ENCODE results near the gene PDILT. TPM values are rescaled to one million over a fixed set of nuclear protein-coding genes. Genes with fewer than 3 reads are reported as not detected.

The PDILT gene
- total RNA-seq, 2 donors from 2014 or later: not detected

- intact Hi-C loops (cut with DNase I): no loop called here
- H3K27ac ChIP-seq: no peak overlapping the region
- H3K36me3 ChIP-seq (replicated peaks in 1 of 2; ENCODE audit: insufficient read depth in 1 of 2, low read depth in 2 of 2): no peaks in the 10 kb centered on the region
Observed at GRCh38 chr16:20355114-20355782, 49.3 kb downstream of the PDILT start.

GRCh38 chr16:20353379-20353778 is 51.2 kb downstream of the PDILT start:
- TF ChIP-seq CTCF (IDR thresholded peaks at IDR 0.05) (no peak), POLR2A (IDR thresholded peaks at IDR 0.05) (no peak)
- H3K27ac ChIP-seq: peak overlapping the region; percentile 5 to 48 (median 36)
- intact Hi-C loops (cut with DNase I): no loop called here
- no peaks in the 10 kb centered on the region for H3K36me3 ChIP-seq (replicated peaks in 1 of 2; ENCODE audit: insufficient read depth in 1 of 2, low read depth in 2 of 2)
- peaks cover 47% of the 10 kb centered on the region for H3K4me1 ChIP-seq
- no peak for ATAC-seq
- H3K4me3 ChIP-seq: no peak overlapping the region
- H3K9me3 ChIP-seq: no peaks in the 10 kb centered on the region
- no peaks in the 10 kb centered on the region for H3K27me3 ChIP-seq
- no peak for DNase-seq

More at GRCh38 chr16:20355114-20355782, 49.3 kb downstream of the PDILT start:
- peaks cover 47% of the 10 kb centered on the region for H3K4me1 ChIP-seq
- ATAC-seq (no peak), DNase-seq (no peak)
- TF ChIP-seq POLR2A (IDR thresholded peaks at IDR 0.05): no peak
- no peak for TF ChIP-seq CTCF (IDR thresholded peaks at IDR 0.05)
- H3K9me3 ChIP-seq: no peaks in the 10 kb centered on the region
- WGBS, 2 donors: 68 to 73% methylated on average over 7 of the region's 7 CpGs
- no peak overlapping the region for H3K4me3 ChIP-seq
- H3K27me3 ChIP-seq: no peaks in the 10 kb centered on the region

GRCh38 chr16:20352615-20353014 is 51.9 kb downstream of the PDILT start, which contains the start of gene UMOD:
TSS of gene UMOD (minus strand) at chr16:20352715. CDS start at chr16:20350737, 1,978 bp downstream.
- peak within 1 kb of the TSS; percentile 5 to 48 (median 36) for H3K27ac ChIP-seq
- H3K27me3 ChIP-seq: no peaks in the 10 kb centered on the region
- no peaks in the 10 kb centered on the region for H3K9me3 ChIP-seq
- ATAC-seq (no peak), DNase-seq (no peak)
- H3K36me3 ChIP-seq (replicated peaks in 1 of 2; ENCODE audit: insufficient read depth in 1 of 2, low read depth in 2 of 2): no peaks in the 10 kb centered on the region
- no peak for TF ChIP-seq CTCF (IDR thresholded peaks at IDR 0.05)
- TF ChIP-seq POLR2A (IDR thresholded peaks at IDR 0.05): no peak
- H3K4me3 ChIP-seq: no peak within 1 kb of the TSS
- WGBS, 2 donors: 9 to 13% methylated on average over 2 of the region's 2 CpGs
- intact Hi-C loops (cut with DNase I): no loop called here
- peaks cover 55% of the 10 kb centered on the region for H3K4me1 ChIP-seq

GRCh38 chr16:20349615-20350014 is 54.9 kb downstream of the PDILT start:
- ATAC-seq (no peak), DNase-seq (no peak)
- no peak overlapping the region for H3K27ac ChIP-seq
- TF ChIP-seq POLR2A (IDR thresholded peaks at IDR 0.05): no peak
- no peak for TF ChIP-seq CTCF (IDR thresholded peaks at IDR 0.05)
- H3K9me3 ChIP-seq: no peaks in the 10 kb centered on the region
- no peak overlapping the region for H3K4me3 ChIP-seq
- H3K27me3 ChIP-seq: no peaks in the 10 kb centered on the region
- peaks cover 44% of the 10 kb centered on the region for H3K4me1 ChIP-seq
- H3K36me3 ChIP-seq (replicated peaks in 1 of 2; ENCODE audit: insufficient read depth in 1 of 2, low read depth in 2 of 2): no peaks in the 10 kb centered on the region
- intact Hi-C loops (cut with DNase I): no loop called here
- WGBS, 2 donors: 89 to 95% methylated on average over 6 of the region's 6 CpGs

All from body of pancreas (tissue), 4 donors.